SW480 (cell line): ENCODE measurements around the gene NPC2.

Source experiments
- DNase-seq: peaks from one replicate; pipeline ENCODE4 v3.0.0-alpha.2; 2016; ENCODE audit warnings: low spot score

The NPC2 gene

DNA sequence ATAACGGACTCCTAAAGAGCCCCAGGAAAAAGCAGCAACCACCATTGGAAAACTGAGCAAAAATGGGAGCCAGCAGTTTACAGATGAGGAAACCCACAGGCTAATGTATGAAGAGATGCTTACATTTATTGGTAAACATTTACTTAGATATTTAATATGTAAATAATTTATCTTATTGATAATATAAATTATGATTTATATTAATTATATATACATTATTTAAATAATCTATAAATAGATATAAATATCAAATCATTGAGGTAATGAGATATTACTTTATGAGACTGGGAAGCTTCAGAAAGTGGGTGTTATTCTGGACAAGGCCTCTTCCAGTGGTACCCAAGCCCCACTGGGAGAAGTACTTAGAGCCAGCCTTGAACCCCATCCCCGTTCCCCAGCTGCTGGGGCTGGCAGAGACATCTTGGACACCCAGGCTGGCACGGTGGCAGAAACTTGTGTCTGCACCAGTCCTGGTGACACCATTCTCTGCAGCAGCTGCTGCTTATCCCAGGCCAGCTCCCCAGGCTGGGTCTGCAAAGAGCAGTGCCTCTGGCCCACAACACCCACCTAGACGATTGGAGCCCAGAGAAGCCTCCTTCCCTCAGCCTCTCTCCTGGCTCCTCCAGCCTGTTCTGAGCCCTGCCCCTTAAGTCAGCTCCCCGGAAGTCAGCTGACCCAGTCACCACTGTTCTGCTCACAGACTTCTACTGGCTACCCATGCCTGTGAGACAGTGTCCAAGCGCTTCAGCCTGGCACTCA, 26.4 kb upstream of the NPC2 start:
- no peak for DNase-seq

GRCh38 chr14:74518221-74518620, 25.1 kb upstream of the NPC2 start:
- no peak for DNase-seq

DNA sequence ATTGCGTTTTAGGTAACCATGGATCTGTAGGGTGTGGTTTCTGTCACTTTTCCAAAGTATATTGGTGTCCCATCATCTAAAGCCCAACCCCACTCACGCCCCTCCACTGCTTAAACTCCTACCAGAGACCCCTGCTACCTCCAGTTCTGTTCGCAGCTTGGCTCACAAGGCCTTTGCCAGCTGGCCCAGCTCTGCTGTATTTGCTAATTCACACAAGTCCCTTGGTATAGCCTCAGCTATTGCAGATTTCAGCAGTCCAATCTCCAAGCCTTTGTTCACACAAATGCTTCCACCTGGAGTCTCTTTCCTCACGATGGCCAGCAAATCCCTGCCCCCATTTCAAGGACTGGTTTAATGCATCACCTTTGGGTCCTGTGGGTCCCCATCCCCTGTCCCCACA, 24.6 kb upstream of the NPC2 start:
- no peak for DNase-seq

DNA sequence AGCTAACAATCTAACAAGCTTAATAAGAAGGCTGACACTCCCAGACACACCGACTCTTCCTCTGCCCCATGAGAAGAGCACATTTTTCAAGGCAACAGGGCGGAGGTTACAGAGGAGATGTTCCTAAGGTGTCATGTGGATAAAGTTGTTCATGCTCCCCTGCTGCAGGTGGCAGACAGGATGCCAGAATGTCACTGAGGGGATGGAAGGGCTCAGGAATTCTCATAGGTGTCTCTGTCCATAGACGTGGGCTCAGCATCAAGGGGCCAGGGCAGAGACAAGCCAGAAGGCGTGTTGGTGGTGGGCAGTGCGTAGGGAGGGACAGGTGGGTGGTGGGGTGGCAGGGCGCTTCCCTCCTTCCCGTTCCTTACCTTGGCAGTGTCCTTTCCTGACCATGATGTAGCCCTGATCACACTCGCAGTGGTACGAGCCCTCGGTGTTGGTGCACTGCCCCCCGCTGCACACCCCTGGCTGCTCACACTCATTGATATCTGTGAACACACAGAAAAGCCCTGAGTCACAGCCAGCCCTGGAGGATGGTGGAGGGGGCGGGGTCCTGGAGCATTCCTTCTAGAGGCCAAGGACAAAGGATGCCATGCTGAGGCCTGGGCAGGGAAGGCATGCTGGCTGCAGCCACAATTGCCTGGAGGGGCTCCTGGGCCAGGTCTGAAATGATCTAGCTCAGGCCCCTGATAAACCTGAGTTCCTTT, 23.5 kb upstream of the NPC2 start:
- no peak for DNase-seq

DNA sequence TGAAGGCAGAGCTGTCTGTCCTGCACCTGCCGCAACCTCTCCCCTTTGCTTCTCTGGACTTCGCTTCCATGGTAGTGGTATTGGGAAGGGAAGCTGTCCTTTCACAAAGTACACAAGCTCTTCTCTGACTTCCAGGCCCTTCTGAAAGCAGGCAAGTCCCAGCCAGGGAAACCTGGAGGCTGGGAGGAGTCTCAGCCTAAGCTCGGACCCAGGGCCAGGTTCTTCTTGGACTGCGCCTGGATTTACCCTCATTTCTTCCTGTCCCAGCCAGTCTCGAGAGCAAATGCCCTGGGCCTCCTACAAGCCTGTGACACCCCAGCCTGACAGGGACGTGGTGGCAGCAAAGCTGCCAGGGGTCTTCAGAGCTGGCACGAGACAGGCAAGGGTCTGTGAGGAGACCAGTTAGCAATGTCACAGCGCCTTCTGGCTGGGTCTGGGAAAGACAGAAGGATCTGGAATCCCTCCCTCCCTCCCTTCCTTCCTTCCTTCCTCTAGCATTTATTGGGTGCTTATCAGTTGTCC, 22.8 kb upstream of the NPC2 start:
- no peak for DNase-seq

GRCh38 chr14:74514471-74514941, 21.4 kb upstream of the NPC2 start:
- DNase-seq, result peak; percentile 41

DNA sequence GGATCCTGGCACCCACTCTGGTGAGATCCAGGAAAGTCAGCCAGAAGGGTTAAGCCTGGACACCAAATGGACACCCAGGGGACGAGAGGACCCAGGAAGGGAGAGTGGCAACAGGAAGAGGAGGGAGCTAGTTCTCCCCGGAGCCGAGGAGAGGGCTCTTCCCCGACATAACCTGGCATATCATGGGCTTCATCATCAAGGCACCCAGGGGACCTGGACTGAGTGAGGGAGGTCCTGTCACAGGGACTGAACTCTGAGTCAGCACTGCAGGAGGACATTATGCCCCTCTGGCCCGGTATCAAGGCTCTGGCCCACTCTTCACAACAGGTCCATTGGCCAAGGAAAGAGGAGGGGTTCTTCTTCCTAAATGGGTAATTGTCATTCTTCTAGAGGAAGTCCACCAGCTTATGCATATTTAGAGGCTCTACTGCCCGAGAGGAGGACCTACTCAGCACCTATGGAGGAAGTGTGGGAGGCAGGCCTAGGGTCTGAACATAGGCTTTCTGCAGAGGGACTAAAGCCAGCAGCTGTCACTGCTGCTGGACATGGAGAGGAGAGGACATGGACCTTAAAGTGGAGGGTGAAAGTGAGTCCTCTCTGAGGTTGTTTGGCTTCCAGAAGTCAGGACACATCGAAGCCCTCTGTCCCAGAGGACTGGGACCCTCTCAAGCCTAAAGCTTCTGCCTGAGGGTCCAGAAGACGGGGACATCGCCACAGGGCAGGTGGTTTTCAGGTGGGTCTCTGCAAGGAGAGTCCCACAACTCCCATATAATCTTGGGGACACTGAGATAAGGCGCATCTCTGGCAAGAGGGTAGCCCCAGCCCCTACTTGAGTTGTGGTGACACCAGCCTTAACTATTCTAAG, 19.1 kb upstream of the NPC2 start:
- DNase-seq, result no peak

GRCh38 chr14:74510959-74511409, 17.9 kb upstream of the NPC2 start:
- DNase-seq, result no peak

GRCh38 chr14:74510223-74510931, 17.3 kb upstream of the NPC2 start:
- DNase-seq, result no peak

DNA sequence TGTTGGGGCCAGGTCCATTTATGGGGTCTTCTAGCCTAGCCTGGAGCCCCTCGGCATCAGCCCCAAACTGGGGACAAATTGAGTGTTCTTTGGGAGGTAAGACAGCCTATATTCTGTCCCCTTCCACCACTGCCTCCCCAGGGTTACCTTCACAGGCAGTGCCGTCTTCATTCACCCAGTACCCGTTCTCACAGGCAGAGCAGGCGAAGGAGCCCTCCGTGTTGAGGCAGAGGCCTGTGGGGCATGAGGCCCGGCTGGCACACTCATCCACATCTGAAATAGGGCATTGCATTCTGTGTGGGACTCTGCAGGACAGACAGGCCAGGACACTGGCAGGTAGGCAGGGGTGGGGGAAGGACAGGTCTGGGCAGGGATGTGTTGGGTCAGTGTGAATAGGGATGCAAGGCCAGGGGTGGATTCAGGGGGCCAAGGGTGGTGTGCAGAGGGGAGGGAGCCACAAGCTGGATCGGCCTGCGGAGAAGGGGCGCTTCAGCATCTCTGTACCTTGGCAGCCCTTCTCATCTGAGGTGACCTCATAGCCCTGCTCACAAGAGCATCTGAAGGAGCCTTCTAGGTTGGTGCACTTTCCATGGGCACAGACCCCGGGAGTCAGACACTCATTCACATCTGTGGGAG, 16.6 kb upstream of the NPC2 start:
- no peak for DNase-seq

- DNase-seq, result no peak
Measured at GRCh38 chr14:74508844-74509428, 15.8 kb upstream of the NPC2 start.

- no peak for DNase-seq
Measured at GRCh38 chr14:74508292-74508731, 15.2 kb upstream of the NPC2 start.

DNA sequence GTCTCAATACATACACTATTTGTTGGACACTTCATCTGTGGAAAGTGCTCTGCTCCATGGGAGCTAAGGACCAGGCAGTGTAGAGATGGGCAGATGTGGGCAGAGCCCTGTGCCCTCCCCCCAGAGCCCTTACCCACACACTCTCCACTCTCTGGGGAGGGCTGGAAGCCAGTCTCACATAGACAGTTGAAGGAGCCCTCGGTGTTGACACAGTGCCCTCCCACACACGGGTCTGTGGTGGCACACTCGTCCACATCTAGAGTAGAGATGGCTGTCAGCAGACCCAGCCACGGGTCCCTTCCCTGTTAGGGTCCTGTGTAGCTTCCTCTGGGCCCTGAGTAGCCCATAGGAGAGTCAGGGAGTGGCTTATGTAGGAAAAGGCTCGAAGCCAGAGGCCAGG, 14.7 kb upstream of the NPC2 start:
- DNase-seq, result no peak

DNA sequence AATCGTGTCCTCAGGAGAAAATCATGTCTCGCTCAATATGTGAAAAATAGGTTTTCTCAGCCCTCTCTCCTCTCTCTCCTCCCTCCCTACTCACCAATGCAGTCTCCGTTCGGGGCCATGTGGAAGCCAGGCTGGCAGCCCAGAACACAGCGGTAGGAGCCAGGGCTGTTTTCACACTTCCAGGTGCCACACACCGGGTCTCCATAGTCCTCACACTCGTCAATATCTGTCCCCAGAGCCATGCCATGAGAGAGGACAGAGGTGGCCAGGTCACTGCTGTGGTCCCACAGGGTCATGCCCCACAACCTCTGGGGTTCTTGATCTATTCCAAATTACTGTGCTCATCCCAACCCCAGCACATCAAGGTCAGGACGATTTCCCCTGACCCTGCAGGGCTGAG, 14.0 kb upstream of the NPC2 start:
- DNase-seq, result no peak

- no peak for DNase-seq
Measured at GRCh38 chr14:74506411-74506851, 13.3 kb upstream of the NPC2 start.

- DNase-seq, result no peak
Measured at GRCh38 chr14:74505831-74506230, 12.7 kb upstream of the NPC2 start.

DNA sequence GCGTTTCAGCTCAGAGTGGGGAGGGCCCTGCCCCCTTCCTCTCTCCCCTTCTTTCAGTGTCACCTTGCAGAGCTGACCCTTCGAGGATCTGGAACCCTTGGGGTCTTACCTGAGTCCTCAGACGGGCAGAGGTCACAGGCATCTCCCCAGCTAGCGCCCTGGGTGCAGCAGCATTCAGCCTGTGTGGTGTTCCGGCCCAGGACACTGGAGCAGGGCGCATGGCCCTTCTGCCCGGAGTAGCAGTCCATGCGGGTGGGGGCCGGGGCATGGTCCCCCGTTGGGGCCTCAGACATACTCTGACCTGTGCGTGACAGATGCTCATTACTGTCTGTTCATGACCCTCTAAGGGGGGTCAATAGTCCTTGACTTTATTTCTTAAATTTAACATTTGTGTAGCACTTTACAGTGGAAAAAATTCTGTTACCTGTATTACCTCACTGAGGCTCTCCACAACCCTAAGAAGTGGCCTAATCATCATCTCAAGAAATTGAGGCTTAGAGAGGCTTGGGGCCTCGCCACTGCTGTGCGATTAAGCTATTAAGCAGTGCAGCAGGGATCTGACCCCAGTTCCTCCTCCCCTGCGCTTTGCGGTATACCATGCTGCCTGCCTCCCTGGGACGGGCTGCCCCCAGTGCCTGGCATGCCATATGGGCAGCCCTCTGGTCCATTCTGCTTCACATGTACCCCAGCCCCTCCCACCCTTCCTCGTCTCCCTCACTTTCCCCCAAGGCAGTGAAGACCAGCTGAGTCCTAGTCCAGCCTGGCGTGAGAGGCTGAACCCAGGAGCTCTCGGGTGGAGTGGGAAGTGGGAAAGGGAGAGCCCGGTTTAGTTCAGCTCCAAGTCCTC, 12.0 kb upstream of the NPC2 start:
- DNase-seq, result no peak

GRCh38 chr14:74504412-74504811, 11.3 kb upstream of the NPC2 start:
- no peak for DNase-seq

GRCh38 chr14:74503938-74504335, 10.8 kb upstream of the NPC2 start:
- no peak for DNase-seq
